GM19452 (cell line): ENCODE results near the gene CDK14.
A peak's percentile ranks its signal among the peaks of the same experiment; 100 is the strongest.
"Not testable (repeated sequence)": the region's sequence is repeated elsewhere in the genome, so short reads cannot be mapped to it uniquely, and the experiment has no call there.

Experiments
- ATAC-seq: cut with Tn5 transposase; IDR thresholded peaks from one replicate; pipeline ENCODE4 v1.9.1; 2021; ENCODE audit not compliant: unreplicated experiment

Gene CDK14

DNA sequence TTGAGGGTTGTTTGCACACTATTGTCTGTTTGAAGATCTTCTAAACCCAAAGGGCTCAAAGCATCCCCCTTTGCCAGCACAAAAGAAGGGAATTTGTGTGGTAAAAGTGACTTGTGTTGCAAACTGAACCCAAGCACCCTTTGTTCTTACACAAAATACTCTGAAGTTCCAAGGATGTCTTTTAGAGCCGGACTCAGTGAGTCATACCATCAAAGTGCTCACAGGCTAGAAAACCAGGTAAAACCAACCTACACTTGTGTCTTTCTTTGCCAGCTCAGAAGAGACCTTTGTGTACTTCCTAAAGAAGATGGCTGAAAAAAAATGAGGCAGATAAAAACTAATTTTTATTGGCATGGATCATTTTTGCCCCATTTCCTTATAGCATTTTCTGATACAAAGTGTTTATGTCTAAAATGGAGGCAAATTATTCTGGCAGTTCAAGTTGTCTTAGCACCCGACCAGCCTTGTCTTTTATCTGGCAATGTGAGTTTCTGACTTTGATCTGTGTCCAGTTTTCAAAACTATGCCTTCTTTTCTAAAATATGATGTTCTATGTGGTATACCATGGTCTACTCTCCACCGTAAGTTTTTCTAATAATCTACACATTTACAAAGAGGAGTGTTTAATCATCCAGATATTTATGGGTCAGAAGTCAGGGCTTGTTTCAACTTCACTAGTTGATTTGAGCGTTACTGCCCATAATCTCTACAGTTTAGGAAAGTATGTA is 539.7 kb downstream of the CDK14 start:
- no peak for ATAC-seq

DNA sequence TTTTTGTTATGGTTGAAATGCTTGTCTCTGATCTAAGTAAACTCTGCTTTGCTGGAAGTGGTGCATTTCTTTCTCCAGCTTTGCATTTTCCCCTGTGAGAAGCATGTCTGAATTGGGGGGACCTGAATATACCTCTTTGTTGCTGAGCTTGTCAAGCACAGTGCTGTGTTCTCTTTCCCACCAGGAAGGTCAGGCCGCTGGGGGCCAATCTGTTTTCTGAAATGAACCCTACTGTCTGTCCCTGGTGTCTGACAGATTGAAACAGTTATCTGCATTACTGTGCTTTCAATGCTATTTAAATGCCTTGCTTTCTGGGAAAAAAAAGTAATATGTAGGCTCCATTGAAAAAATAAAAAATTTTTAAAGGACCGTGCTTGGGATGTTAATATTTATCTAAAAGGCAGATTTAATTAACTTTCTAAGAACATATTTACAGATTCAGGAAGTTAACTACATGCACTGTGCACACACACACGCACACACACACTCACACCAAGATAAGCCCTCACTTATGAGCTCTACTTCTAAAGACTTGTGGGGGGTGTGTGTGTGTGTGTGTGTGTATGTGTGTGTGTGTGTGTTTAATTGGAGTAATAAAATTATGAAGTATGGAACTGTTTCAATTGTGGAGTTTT is 541.1 kb downstream of the CDK14 start:
- ATAC-seq, result peak; percentile 62

DNA sequence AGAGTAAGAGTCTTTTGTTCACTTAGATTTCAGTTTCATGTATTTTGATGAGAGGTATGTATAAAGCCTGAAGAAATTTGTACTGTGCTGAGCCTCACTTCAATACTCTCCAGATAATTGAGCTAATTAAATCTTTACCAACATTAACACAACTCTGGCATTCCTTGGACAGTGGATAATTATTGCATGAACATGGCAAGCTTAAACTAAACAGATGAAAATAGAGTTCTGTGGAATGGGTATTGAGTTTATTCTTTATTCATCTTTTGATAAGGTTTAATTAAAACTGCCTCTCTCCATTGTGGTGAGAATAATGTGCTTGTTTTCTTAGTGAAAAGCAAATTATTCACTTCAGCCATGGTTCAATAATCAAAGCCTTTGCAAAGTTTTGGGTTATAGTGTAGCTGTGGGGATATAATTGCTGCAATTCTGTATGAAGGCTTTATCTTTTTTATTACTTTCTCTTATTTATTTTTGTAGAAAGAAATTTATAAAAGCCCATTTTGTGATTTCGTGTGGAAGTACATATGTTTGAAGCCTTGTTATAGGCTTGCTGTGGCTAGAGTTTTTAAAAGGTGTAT is 541.8 kb downstream of the CDK14 start:
- peak; percentile 7 for ATAC-seq

DNA sequence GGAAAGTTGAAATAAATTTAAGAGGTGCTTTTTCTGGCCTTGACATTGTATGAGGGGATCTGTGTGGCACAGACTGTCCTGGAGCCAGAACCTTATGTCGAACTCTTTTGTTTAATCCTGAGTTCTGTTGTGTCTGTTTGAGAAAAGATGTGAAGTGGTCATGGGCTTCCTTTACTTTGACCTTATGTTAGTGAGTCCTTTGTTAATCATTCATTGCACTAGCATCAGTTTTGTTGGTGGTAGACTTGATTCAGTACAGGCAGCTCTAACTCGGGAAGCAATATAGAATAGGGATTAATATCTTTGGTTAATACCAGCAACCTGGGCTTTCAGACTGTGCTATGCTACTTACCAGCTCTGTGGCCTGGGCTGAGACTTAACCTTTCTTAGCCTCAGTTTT is 544.2 kb downstream of the CDK14 start:
- ATAC-seq, result no peak

DNA sequence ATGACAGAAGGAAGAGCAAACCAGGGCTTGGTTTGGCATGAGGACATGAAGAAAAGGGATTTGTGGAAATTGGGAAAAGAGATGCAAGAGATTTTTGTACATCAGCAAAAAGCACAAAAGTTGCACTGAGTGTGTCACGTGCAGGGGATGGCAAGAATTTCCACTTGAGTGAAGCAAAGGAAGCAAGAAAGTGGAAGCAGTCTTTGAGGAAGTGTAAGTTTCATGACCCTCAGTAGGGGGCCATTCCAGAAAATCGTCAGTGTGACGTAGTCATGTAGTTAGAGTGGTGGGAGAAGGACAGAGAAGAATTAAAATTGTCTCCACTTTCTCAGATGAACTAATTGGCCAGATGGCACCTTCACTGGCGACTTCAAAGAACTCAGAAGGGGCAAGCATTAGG is 544.9 kb downstream of the CDK14 start:
- ATAC-seq, result no peak

DNA sequence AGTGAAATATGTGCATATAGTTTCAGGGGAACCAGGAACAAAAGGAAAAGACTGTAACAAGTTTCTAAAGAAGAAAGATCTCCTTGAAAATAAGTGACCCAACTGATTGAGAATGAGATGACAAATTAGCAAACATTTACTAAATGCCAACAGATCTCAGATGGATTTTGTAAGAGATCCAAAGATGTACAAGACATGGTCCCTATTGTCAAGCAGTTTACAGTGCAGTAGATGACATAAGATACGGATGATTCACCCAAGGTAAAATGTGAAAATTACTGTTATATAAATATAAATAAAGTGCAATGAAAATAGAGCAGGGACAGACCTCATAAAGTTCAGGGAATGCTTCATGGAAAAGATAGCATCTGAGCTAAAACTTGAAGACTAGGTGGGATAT is 546.6 kb downstream of the CDK14 start:
- ATAC-seq, result no peak

DNA sequence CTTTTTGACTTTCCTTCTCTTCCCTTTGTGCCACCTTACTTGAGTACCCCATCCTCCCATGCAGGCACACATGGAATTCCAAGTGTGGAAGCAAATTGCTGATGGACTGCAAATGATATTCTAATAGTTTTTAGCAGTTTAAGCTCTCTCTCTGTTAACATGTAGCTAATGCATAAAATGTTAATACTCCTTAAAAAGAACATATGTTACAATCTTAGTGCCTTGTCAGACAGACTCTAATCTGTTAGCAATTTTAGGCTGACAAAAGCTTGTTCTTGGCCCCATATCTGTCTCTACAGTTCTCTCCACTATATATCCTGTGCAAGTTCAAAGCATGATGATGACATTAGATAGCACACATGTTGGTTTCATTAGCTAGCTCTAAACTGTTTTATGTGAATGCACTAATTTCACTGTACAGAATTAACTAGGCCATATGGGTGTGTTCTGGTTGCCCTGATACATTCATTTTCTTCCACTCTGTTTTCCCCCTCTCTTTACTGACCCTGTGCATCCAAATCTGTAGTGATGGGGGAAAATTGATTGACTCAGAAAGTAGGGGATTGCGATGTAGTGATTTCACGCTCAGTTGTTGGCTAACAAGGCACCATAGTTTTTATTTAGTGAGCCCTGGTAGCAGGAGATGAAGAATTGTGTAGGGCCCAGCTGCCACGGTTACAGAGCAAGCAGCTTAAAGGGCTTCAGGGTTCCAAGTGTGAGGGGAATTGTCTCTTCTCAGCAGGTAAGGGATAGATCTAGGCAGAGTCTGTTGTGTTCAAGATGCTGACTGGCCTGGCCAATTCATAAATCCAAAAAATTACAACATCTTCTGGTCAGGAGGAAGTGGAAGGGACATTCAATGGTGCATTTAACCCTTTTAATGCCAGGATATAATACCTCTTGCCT is 553.5 kb downstream of the CDK14 start:
- no peak for ATAC-seq

DNA sequence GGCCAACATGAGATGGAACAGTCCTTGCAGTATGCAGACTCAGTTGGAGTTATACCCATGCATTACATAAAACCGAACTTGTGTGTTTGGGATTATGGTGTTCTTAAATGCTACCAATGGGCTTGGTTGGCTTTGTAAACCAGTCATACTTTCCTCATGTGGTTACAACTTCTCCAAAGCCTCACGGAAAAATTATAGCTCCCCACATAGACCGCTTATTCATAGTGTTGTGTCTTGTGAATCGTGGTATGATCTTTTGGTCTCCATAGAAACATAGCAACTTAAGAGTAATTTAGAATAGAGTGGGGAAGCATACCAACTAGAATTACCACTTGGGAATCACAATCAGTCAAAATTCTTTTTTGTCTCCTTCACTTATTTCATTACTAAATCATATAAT is 555.8 kb downstream of the CDK14 start:
- no peak for ATAC-seq

DNA sequence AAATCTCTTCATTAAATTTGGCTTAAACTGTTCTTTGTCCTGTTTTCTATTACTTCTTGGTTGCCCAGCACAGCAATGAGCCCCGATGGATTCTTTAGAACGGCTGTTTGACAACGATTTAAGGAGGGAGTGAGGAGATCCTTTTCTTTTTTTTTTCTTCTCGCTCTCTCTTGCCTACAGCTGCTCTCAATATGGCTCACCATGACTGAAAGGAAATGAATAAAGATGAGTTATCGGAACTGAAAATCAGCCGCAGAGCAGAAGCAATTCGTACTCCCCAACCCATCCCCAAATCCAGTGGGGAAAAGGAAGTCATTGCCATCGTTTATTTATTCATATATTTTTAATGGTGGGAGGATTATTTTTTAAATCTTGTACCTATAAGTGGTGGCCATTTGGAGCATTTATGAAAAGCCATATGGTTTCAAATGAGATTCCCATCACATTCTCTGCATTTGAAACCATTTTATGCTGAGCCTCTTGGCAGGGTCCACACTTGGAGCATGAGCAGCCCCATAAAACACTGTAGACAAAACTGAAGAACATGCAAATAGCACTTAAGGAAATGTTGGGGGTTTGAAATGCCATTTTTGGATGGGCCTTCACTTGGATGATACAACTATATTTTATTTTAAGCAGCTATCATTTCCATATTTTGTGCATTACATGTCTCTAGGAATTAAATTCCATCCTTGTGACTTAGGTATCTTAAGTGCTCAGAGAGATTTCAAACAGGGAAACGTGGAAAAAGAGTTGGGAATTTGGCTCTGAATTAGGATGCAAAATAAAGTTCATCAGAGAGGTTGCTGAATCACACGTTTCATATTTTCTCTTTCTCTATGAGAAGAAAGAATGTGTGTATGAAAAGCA is 560.4 kb downstream of the CDK14 start:
- no peak for ATAC-seq

DNA sequence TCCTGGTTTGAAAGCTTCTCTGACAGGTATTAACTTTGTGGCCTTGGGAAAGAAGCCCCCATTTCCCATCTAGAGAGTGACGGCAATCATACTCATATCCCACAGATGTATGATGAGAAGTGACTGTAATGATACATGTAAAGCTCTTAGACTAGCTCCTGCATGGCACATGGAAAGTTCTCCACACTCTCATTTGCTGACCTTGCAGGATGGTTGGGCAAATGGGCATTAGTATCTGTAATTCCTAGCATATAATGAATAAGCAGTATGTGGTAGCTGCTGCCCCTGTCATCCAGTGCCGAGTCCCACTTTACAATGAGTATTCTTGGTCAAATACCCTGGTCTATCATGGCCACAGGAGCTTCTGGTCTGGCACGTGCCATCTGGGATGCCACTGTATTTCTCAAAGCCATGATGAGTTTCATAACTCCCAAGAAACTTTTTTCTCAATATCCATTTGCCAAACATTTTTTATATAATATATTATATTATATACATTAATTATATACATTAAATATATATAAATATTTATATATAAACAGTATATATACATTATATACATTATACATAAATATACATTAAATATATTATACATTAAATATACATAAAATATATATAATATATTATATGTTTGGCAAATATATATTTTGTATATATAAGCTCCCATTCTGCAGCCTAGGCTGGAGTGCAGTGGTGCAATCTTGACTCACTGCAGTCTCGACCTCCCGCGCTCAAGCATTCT is 561.6 kb downstream of the CDK14 start:
- no peak for ATAC-seq

DNA sequence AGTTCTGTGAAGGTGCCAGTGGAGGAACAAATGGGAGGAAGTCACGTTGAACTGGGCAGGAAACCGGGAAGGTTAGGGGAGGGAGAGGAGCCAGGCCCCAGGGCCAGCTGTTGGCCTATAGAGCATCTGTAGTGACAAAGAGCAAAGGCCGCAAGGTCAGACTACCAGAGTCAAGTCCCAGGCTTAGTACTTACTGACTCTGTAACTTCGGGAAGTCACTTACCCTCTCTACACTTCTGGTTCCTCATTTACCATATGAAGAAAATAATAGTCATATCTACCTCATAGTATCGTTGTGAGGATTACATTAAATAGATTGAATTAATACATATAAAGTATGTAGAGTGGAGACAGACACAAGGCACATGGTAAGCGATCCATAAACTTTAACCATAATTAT is 566.3 kb downstream of the CDK14 start:
- no peak for ATAC-seq

DNA sequence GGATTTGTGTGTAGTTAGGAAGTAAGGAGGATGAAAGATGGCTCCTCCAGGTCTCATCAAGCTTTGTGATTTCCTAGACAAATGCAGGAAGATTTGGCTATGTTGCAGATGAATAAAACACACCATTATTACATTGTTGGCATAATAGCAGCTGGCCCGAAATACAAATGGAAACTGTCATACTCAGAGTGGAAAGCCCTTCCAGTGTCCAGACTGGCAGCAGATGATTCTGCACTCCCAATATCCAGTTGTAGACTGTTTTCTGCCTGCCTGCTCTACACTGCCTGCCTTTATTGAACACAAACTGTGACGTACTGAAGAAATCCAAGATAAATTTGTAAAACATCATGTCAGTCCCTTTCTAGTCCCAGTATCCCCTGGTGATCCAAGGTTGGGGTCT is 568.4 kb downstream of the CDK14 start:
- no peak for ATAC-seq

DNA sequence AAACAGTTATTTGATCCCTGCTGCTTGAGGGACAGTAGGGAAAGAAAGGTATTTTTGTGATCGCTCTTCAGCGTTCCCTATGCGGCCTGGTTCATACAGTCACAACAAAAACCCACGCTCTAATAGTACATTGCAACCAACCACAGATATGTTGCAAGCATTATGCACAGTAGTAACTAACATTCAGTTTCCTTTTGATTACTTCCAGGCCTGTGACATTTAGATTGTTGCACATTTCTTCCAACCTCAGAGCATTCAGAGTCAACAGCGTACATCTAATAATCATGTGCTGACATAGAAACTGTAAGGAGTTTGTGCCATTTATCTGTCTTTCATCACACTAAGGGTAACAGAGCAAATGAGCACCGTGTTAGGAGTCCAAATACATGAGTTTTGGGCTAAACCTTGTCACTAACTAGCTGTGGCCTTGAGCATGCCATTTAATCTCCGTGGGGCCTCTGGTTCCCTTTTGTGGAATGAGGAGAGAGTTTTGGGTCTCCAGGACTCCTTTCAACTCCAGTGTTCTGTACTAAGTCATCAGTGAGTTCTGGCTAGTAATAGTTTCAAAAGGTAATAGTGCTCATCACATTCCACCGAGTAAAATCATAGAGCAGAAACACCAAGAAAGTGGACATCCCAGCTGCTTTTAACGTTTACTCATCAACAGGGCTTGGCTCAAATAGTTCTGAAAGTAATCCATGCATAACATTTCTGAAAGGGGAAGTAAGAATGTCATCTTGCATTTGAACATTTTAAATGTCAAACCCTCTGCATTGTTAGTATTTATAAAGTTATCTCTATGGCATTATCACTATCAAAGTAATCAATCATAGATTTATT is 569.1 kb downstream of the CDK14 start:
- peak; percentile 88 for ATAC-seq

DNA sequence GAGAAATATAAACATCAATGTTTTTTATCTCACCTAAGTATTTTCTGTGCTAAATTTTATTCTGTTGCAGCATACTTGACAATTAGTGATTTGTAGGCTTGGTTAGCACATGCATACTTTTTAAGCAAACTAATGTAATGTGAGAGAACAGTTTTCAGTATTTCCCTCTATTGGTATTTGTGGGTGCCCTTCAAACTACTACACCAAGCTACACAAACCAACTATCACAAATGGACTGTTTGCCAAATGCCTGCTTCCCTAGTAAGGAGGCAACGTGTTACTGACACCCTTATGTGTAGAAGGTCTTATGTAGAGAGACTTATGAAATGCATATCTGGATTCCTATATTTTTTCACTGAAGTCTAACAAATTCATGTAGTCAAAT is 569.7 kb downstream of the CDK14 start:
- ATAC-seq, result peak; percentile 51

DNA sequence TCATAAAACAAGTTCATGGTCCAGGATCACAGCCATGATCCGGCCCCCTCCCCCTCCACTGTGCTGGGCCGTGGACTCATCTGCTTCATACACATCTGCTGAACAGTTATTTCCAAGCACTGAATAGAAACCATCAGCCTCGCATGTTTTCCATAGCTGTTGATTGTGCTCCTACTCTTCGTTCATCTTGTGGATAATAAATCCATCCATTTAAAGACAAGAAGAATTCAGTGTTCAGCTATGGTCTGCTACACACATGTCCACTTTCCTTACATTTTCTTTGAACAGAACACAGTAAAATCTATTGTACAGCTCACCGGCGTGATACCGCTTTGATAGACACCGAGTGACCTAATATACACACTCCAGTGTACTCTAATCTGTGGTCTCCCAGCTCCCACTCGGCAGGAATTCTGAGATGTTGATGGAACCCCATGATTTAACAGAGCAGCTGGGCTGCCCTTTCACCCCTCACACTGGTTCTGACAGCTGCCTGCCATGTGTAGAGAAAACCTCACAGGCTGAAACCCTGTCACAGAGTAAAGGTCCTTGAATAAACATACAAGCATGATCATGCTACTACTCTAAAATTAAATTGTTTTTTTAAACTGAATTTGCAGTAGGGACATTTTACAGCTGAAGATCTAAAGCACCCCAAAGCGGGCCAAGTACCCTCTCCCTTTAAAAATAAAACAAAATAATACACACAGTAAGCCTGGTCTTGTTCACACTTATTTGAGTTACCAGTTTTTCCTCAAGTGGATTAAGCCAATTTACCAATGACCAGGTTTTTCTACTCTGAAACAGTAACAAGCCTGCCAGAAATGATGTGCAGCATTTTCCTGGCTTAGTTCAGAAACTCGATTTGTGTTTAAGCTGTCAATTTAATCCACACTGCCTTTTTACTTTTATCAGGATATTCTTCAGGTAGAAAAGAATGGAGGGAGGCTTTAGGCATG is 573.0 kb downstream of the CDK14 start:
- no peak for ATAC-seq

DNA sequence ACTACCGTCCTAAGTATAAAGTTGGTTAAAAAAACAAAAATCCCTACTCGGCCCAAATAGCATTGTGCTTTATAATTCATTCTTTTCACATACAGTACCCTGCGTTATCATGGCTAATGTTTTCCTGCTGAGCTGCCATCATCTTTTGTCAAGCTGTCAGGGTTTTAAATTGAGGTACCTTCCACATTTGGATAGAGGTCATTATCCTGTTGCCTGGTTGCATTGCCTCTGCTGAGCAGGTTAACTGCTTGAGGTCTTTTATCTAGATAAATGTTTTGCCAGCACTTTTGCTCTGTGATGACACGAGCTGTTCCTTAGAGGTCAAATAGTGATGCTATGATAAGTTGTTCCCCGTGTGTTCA is 573.7 kb downstream of the CDK14 start:
- no peak for ATAC-seq

DNA sequence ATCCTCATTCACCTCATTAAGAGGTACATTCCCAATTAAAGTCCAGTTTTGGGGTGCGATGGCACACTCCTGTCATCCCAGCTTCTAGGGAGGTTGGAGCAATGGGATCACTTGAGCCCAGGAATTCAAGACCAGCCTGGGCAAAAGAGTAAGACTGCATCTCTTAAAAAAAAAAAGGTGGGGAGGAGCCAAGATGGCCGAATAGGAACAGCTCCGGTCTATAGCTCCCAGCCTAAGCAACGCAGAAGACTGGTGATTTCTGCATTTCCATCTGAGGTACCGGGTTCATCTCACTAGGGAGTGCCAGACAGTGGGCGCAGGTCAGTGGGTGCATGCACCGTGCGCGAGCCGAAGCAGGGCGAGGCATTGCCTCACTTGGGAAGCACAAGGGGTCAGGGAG is 577.1 kb downstream of the CDK14 start:
- ATAC-seq, result not testable (repeated sequence)

DNA sequence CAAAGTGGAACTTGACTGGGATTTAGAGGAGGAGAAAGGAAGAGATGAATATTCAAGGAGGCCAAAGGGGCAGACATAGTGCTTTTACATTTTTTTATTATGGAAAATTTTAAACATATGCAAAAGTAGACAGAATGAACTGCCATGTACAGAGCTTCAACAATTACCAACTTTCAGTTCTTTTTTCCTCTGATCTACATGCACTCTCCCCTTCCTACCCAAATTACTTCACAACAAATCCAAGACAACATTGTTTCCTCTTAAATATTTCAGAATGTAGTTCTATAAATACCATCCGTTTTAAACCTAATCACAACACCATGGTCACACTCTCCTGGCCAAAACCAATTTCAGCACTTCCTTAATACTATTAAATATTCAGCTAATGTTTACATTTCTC is 584.6 kb downstream of the CDK14 start:
- no peak for ATAC-seq
